Brain microvascular endothelial cell (primary cell): ENCODE data around the gene CCDC158.
"Not testable (repeated sequence)": the region's sequence is repeated elsewhere in the genome, so short reads cannot be mapped to it uniquely, and the experiment has no call there.

ENCODE experiments used
- DNase-seq: peaks from one replicate; pipeline ENCODE4 v3.0.0-alpha.2; 2020
- H3K27ac ChIP-seq: fragments of 250-450 bp; sonication (Bioruptor Pico); 2 replicates; pipeline ENCODE4 v1.5.1; 2020; ENCODE audit warnings: mild to moderate bottlenecking, moderate library complexity
- H3K27me3 ChIP-seq: fragments of 250-450 bp; sonication (Bioruptor Pico); replicated peaks from 2 replicates; pipeline ENCODE4 v1.5.1; 2020; ENCODE audit warnings: mild to moderate bottlenecking
- H3K36me3 ChIP-seq: fragments of 250-450 bp; sonication (Bioruptor Pico); replicated peaks from 2 replicates; pipeline ENCODE4 v1.5.1; 2020; ENCODE audit warnings: mild to moderate bottlenecking
- H3K4me3 ChIP-seq: 2 replicates; pipeline ENCODE4 v1.5.1; 2011; ENCODE audit warnings: low read depth, mild to moderate bottlenecking, control low read depth, low read length, moderate library complexity
- CTCF ChIP-seq: IDR thresholded peaks from 2 replicates; pipeline ENCODE4 v1.5.1; 2011; ENCODE audit warnings: low read depth, mild to moderate bottlenecking, moderate library complexity, low read length, control low read depth, inconsistent platforms; ENCODE audit errors: missing control alignments
- in situ Hi-C: cut with HindIII; loops from 2 replicates; pipeline ENCODE4 v1.10.0; 2017; ENCODE audit warnings: low sequenced_read_pairs, low pct_ligation_motif_present

Gene CCDC158

GRCh38 chr4:76458825-76459224, 37.9 kb upstream of the CCDC158 start:
- H3K27ac ChIP-seq, result peak overlapping the region; percentile 88
- no peak for DNase-seq
- in situ Hi-C loops, result no loop called here

GRCh38 chr4:76458297-76458696, 37.4 kb upstream of the CCDC158 start:
- no peaks in the 10 kb centered on the region for H3K27me3 ChIP-seq
- in situ Hi-C loops, result no loop called here
- no peaks in the 10 kb centered on the region for H3K36me3 ChIP-seq
- TF ChIP-seq CTCF, result no peak
- no peak for DNase-seq
- peak overlapping the region; percentile 88 for H3K27ac ChIP-seq
- no peak overlapping the region for H3K4me3 ChIP-seq

More at GRCh38 chr4:76458825-76459224, 37.9 kb upstream of the CCDC158 start:
- H3K4me3 ChIP-seq, result no peak overlapping the region
- no peaks in the 10 kb centered on the region for H3K36me3 ChIP-seq
- no peaks in the 10 kb centered on the region for H3K27me3 ChIP-seq
- no peak for TF ChIP-seq CTCF

GRCh38 chr4:76457885-76458284, 36.9 kb upstream of the CCDC158 start:
- in situ Hi-C loops, result no loop called here
- TF ChIP-seq CTCF, result no peak
- Histone ChIP-seq H3K36me3 (no peaks in the 10 kb centered on the region), H3K27me3 (no peaks in the 10 kb centered on the region), H3K4me3 (no peak overlapping the region), H3K27ac (peak overlapping the region; percentile 88)
- peak; percentile 39 for DNase-seq

- H3K27me3 ChIP-seq, in situ Hi-C loops, H3K4me3 ChIP-seq, H3K27ac ChIP-seq, DNase-seq, H3K36me3 ChIP-seq: not testable (repeated sequence)
Measured at GRCh38 chr4:76454073-76454472, 33.1 kb upstream of the CCDC158 start.

GRCh38 chr4:76453232-76453631, 32.3 kb upstream of the CCDC158 start:
- Histone ChIP-seq H3K36me3 (no peaks in the 10 kb centered on the region), H3K27me3 (no peaks in the 10 kb centered on the region), H3K27ac (no peak overlapping the region), H3K4me3 (no peak overlapping the region)
- DNase-seq, result no peak
- TF ChIP-seq CTCF, result no peak
- in situ Hi-C loops, result no loop called here

- in situ Hi-C loops, result no loop called here
- DNase-seq, result no peak
- Histone ChIP-seq H3K36me3 (no peaks in the 10 kb centered on the region), H3K4me3 (no peak overlapping the region), H3K27ac (no peak overlapping the region), H3K27me3 (no peaks in the 10 kb centered on the region)
- no peak for TF ChIP-seq CTCF
Measured at GRCh38 chr4:76449833-76450232, 28.9 kb upstream of the CCDC158 start.
